SW 1271 (cell line): ENCODE measurements around the gene RWDD2A.
"Not testable (repeated sequence)": the region's sequence is repeated elsewhere in the genome, so short reads cannot be mapped to it uniquely, and the experiment has no call there.

Experiments used
- DNase-seq, 2 experiments: peaks; one replicate each; lab custom pipeline; 2025; lab: John Stamatoyannopoulos, UW

RWDD2A gene

DNA sequence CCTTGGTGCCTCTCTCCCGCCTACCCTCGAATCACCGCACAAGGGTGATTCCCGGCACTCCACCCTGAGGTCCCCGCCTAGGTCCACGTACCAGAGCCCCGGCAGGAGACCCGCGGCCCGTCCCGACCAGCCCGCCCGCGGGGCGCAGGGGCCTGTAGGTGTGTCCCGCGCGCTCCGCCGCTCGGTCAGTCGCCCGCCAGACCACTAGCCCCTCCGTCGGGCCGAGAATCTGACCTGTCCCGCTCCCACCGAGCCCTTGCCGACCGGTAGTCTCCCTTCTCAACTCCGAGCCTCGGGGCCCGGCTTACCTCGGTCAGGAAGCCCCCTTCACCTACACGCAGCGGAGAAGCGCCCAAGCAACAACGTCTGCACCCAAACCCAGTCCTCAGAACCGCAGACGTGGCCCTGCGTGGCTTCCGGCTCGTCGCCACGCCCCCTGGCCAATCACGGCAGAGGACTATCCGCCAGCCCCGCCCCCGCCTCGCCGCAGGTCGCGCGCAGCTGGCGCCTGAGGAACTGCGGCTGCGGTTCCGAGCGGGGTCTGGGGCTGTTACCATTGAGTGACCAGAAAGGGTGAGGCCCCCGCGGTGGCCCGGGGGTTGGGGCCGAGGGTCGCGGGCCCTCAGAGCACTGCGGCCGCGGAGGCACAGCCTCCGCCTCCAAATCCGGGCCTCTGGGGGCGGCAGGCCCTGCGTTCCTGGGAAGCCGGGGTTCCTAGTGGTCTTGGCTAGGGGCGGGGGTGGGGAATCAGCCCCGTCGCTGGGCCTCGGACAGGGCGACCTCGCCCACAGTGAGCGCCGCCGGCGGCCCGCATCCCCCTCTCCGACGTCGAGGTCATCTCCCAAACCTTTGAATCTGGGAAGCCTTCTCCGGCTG, at the start of gene RWDD2A, which contains the start of gene PGM3:
RWDD2A (plus strand) TSS at position 487 of the 876 bp plus-strand sequence. CDS start 1,095 bp downstream, outside the sequence.
PGM3 (minus strand) TSS at position 395 of the 876 bp plus-strand sequence. CDS start 2,253 bp downstream, outside the sequence.
- peak; percentile 64 to 78 for DNase-seq

DNA sequence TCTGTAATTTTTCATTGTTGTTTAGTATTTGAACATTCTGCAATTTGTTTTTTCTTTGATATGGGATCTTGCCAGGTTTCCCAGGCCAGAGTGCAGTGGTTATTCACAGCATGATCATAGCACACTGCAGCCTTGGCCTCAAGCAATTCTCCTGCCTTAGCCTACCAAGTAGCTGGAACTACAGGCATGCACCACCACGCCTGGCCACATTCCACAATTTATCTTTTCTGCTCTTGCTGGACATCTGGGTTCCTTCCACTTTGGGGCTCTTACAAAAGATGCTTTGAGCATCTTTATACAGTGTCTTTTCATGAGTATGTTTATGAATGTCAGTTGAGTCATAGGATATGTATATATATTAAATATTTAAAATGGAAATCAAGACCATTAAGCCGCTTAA, 42.0 kb upstream of the RWDD2A start:
- no peak for DNase-seq

DNA sequence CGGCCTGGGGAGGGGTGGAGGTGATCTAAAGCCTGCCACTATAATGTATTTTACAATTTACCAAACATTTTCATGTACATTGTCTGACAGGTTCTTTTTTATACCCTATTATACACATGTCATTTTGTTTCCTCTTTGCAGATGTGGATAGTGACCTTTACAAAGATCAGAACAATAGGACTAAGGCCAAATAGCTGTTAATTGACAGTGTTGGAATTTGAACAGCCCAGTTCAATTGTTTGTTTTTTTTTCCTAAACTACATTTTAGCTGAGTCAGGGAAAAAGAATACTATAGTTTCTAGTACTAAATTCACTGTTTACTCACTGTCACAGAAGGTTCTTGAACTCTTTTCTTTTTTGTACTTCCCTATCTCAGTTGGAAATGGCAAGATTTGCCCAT, 40.2 kb upstream of the RWDD2A start:
- no peak for DNase-seq

GRCh38 chr6:83153883-83154521, 39.2 kb upstream of the RWDD2A start:
- DNase-seq, result no peak

DNA sequence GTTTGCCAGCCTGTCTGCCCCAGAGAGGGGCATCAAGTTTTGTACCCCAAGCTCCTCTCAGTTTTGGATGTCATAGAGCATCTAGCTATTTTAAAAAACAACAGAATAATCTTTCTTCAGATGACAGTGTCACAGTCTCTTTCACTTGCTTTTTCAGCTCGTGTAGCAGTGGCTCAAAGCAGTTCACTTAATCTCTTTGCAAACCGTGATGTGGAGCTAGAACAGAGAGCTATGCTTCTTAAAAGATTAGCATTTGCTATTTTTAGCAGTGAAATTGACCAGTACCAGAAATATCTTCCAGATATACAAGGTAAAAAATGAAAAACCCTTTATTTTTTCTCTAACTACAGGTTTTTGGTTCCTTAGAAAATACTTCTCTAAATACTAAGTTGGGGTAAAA, 37.4 kb upstream of the RWDD2A start:
- no peak for DNase-seq

DNA sequence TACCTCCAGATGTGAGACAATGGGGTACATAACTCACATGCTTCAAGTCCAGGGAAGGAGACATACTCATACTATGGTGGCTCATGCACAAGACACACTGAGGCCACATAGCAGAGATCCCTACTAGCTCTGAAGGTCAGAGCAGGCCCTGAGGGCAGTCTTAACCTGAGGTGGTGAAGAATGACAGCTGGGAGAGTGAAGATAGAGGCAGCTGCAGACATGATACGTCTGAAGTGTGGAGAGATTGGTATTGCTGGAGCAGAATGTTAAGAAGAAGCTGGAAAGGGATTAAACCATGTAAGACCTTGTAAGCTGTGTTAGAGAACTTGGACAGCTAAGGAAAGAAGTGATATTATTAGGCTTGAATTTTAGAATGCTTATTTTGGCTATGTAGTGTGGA, 33.0 kb upstream of the RWDD2A start:
- no peak for DNase-seq

GRCh38 chr6:83167726-83168278, 25.4 kb upstream of the RWDD2A start:
- DNase-seq, result no peak

DNA sequence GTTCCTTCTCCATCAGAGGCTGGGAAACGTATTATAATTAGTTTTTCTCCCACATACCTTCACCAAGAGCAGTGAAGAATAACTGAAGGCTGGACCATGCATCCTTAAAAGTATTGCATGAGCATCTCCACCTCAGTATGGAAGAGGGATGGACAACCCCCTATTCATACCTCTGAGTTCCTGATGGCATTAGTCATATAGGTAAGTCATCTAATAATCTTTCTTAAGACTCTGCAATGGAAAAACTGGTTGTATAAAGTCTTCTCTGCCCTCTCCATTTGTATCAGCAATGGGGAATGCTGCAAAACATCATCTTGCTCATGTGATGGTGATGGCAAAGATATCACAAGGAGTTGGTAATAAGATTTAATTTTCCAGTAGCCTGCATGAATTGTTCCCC, 24.6 kb upstream of the RWDD2A start:
- DNase-seq, result no peak

- no peak for DNase-seq
Measured at GRCh38 chr6:83169106-83169505, 24.1 kb upstream of the RWDD2A start.

- no peak for DNase-seq
Measured at GRCh38 chr6:83169511-83169910, 23.6 kb upstream of the RWDD2A start.

GRCh38 chr6:83176246-83176645, 16.9 kb upstream of the RWDD2A start:
- no peak for DNase-seq

DNA sequence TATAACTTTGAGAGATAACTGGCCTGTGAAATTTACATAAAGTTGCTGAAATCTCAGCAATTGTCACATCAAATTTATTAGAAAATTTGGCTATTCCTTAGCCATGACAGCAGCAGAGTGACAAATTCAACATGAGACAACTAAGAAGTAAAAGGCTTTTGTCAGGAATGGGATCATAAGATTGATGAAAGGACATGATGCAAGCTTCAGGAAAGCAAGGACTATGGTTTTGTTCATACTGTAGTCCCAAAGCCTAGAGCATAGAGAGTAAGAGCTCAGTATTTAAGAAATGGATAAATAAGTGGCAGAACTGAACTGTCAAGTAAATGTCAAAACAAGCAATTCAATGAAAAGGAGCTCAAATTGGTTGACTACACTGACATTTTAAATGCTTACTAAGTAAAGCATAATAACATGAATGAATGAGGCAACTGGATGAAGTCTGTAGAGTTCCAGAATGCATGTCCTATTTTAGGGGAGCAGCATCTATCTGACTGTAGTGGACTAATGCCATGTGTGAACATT, 12.7 kb upstream of the RWDD2A start:
- DNase-seq, result no peak

GRCh38 chr6:83182114-83182513, 11.0 kb upstream of the RWDD2A start:
- DNase-seq, result no peak

- DNase-seq, result peak; percentile 31 to 62
Measured at GRCh38 chr6:83183082-83183828, 9.9 kb upstream of the RWDD2A start.

- DNase-seq, result no peak
Measured at GRCh38 chr6:83185096-83185495, 8.1 kb upstream of the RWDD2A start.

GRCh38 chr6:83188501-83188900, 4.7 kb upstream of the RWDD2A start:
- DNase-seq, result no peak

DNA sequence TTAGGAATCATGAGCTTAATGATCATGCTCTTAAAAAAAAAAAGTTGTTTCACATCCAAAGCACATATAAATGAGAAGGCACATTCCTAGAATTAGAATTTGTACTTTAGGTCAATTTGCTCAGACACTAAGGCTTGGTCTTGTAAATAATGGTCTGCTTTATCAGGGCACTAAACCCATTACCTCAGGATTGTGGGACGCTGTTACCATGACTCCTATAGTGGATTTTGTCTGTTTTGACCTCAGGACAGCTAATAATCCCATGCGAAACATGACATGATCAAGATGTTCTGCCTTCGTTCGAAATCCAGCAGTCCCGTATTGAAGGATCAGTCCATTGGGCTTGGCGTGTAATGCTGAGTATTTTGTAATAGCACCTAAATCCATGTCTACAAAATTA, 2.5 kb upstream of the RWDD2A start:
- no peak for DNase-seq

- DNase-seq, result not testable (repeated sequence)
Measured at GRCh38 chr6:83191974-83192373, 1.2 kb upstream of the RWDD2A start.

DNA sequence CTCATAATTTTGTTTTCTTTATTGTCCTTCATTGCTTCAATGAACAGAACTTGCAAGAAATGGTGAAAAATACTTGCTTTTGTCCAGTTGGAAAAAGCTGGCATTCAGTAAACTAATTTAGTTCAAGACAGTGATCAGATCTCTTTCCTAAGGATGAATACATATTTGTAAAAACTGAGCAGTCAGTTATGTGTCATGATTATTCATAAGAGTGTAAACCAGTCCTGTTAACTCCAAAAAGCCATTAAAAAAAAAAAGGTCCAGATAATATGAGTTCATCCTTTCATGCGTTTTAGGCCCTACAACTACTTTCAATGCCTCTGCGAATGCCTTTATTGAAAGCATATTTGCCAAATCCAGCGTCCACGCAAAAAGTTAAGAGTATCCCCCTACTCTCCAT, 701 bp upstream of the RWDD2A start:
- no peak for DNase-seq

- peak in 1 of 2 experiments; percentile 32 for DNase-seq
Measured at GRCh38 chr6:83193747-83194566, 800 bp downstream of the RWDD2A start.
